Bladder microvascular endothelial cell (primary cell): ENCODE data around the gene IL17D. TPM values are rescaled to one million over a fixed set of nuclear protein-coding genes. Genes with fewer than 3 reads are reported as not detected.

Experiments
- total RNA-seq: library from RNA; depleted of rRNA; stranded (reverse); fragments of >200 nt; gene quantifications from 2 replicates; pipeline ENCODE4 v1.2.3, GENCODE V29; 2014

IL17D gene, protein sequence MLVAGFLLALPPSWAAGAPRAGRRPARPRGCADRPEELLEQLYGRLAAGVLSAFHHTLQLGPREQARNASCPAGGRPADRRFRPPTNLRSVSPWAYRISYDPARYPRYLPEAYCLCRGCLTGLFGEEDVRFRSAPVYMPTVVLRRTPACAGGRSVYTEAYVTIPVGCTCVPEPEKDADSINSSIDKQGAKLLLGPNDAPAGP
- total RNA-seq = 1.3 and 4.0 TPM in 2 replicates

DNA sequence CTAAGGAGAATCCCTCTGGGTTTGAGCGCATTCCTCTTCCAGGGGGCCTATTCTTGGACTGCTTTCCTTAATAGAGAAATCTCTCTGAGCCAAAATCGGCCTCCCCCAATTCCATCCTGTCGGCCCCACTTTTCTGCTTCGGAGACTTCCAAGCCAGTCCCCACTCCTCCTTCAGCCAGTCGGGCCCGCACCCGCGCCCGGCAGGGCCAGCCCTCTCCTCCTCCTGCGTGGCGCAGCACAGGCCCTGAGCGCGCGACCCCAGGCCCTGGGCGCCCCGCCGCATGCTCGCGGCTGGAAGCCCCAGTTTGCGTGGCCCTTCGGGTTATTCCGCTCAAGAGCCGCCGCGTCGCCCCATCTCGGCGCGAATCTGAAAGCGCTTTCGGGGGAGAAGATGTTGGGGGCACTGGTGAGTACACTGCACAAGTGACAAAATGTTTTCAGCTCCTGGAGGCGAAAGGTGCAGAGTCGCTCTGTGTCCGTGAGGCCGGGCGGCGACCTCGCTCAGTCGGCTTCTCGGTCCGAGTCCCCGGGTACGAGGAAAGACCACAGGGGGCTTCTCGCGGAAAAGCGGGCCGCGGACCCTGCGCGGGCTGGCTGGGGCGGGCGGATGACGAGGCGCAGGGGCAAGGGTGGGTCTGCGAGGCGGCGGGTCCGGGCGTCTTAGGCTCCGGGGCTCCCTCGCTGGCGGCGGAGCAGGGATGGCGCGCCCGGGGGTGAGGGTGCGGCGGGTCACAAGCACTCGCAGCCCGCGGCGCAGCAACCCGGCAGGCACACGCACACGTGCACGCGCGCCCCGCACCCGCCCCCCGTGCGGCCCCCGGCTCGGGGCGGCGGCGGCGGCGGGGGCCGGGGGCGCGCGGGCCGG is at the start of gene IL17D:
Gene IL17D (plus strand): TSS at position 785 of the 865 bp plus-strand sequence. CDS start 303 bp downstream, outside the sequence.

Other genes starting within 250 kb of the IL17D start
- 29.1 and 33.9 TPM in 2 replicates for gene CRYL1, start 177.8 kb upstream of the IL17D start, total RNA-seq
- gene IFT88, start 136.5 kb upstream of the IL17D start, total RNA-seq = 6.3 and 11.7 TPM in 2 replicates
- 7.8 and 10.0 TPM in 2 replicates for gene EEF1AKMT1, start 70.3 kb downstream of the IL17D start, total RNA-seq
- 12.1 and 28.1 TPM in 2 replicates for gene XPO4, start 199.0 kb downstream of the IL17D start, total RNA-seq